Dendritic cell treated with granulocyte-macrophage colony-stimulating factor and Interleukin-4, amounts not matched to agents 40 ng/mL and 50 ng/mL, for 4 days (primary cell): Measurements from ENCODE around the gene RNF180.

Source experiments
- H3K27ac Mint-ChIP-seq: one replicate; pipeline ENCODE4 v1.8.0; 2022; ENCODE audit warnings: mild to moderate bottlenecking, mixed read lengths
- H3K27me3 Mint-ChIP-seq: one replicate; pipeline ENCODE4 v1.8.0; 2022; ENCODE audit warnings: mild to moderate bottlenecking, mixed read lengths
- H3K36me3 Mint-ChIP-seq: one replicate; pipeline ENCODE4 v1.8.0; 2022; ENCODE audit warnings: low read depth, mixed read lengths
- H3K4me1 Mint-ChIP-seq: one replicate; pipeline ENCODE4 v1.8.0; 2022; ENCODE audit warnings: low read depth, mixed read lengths
- H3K4me3 Mint-ChIP-seq: one replicate; pipeline ENCODE4 v1.8.0; 2022; ENCODE audit warnings: mild to moderate bottlenecking, moderate library complexity, mixed read lengths
- H3K9me3 Mint-ChIP-seq: one replicate; pipeline ENCODE4 v1.8.0; 2022; ENCODE audit warnings: mixed read lengths
- intact Hi-C: fragments of 100-400 bp; cut with micrococcal nuclease; formaldehyde crosslinking; loops from one replicate; pipeline ENCODE4 v1.15.0; 2022

RNF180 gene, protein sequence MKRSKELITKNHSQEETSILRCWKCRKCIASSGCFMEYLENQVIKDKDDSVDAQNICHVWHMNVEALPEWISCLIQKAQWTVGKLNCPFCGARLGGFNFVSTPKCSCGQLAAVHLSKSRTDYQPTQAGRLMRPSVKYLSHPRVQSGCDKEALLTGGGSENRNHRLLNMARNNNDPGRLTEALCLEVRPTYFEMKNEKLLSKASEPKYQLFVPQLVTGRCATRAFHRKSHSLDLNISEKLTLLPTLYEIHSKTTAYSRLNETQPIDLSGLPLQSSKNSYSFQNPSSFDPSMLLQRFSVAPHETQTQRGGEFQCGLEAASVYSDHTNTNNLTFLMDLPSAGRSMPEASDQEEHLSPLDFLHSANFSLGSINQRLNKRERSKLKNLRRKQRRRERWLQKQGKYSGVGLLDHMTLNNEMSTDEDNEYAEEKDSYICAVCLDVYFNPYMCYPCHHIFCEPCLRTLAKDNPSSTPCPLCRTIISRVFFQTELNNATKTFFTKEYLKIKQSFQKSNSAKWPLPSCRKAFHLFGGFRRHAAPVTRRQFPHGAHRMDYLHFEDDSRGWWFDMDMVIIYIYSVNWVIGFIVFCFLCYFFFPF

DNA sequence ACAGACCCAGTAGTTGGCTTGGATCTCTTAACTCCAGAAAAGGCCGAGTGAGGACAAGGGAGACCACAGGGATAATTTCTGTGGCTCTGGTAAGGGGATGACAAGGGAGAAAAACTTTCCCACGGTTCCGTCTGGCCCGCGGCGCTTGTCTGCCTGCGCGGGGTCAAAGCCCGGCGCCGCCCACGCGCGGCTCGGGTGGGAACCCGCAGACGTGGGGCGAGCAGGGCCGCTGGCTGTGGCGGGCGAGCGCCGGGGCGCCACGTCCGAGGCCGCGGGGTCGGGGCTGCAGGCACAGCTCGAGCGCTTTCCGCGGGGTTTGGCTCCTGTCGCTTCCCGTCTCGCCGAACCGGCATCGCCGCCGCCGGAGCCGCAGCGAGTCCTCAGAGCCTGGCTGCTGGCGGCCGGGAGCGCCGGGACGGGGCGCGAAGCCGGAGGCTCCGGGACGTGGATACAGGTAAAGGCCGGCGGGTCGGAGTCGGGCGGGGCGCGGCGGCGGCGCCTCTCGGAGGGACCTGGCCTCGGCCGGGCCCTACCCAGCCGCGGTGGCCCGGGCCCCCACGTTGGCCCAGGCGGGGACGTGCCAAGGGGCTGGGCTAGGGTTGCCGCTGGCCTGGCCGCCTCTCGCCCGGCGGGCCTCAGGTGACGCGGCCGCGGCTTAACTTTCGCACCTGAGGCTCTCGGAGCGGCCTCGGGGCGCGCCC lies at the start of gene RNF180:
TSS of gene RNF180 (plus strand) at position 344 of the 701 bp plus-strand sequence. CDS start 34,965 bp downstream, outside the sequence.
- H3K27me3 Mint-ChIP-seq, result peaks cover 41% of the 10 kb centered on the region
- no peaks in the 10 kb centered on the region for H3K36me3 Mint-ChIP-seq
- H3K9me3 Mint-ChIP-seq, result no peaks in the 10 kb centered on the region
- H3K27ac Mint-ChIP-seq, result no peak within 1 kb of the TSS
- peak within 1 kb of the TSS; percentile 63 for H3K4me3 Mint-ChIP-seq
- intact Hi-C loops, result no loop called here
- peaks cover 11% of the 10 kb centered on the region for H3K4me1 Mint-ChIP-seq

DNA sequence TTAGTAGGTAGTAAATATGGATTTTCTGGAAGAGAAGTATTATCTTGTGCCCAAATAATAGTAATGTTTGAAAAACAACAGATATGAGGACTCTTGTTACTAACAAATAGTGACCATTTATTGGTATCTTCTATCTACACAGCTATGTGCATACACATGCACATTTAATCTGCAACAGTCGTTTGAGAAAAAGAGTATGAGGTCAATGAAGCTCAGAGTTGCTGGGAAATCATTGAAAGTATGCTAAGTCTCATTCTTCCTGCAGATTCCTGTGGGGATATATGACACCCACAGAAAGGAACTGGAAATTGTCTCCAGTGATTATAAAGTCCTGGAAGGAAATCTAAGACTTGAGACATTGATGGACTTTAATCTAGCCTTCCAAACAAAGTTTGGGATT lies 40.1 kb upstream of the RNF180 start:
- intact Hi-C loops, result no loop called here

GRCh38 chr5:64126202-64126741 lies 39.4 kb upstream of the RNF180 start:
- no peaks in the 10 kb centered on the region for H3K9me3 Mint-ChIP-seq
- no peak overlapping the region for H3K4me3 Mint-ChIP-seq
- H3K27me3 Mint-ChIP-seq, result no peaks in the 10 kb centered on the region
- intact Hi-C loops, result no loop called here
- no peaks in the 10 kb centered on the region for H3K4me1 Mint-ChIP-seq
- no peaks in the 10 kb centered on the region for H3K36me3 Mint-ChIP-seq
- no peak overlapping the region for H3K27ac Mint-ChIP-seq

More for the DNA sequence above, 40.1 kb upstream of the RNF180 start:
- Mint-ChIP-seq H3K9me3 (no peaks in the 10 kb centered on the region), H3K27me3 (no peaks in the 10 kb centered on the region), H3K27ac (no peak overlapping the region), H3K36me3 (no peaks in the 10 kb centered on the region), H3K4me3 (no peak overlapping the region), H3K4me1 (no peaks in the 10 kb centered on the region)

GRCh38 chr5:64140018-64140417 lies 25.6 kb upstream of the RNF180 start:
- Mint-ChIP-seq H3K36me3 (no peaks in the 10 kb centered on the region), H3K9me3 (no peaks in the 10 kb centered on the region), H3K4me1 (no peaks in the 10 kb centered on the region), H3K27ac (no peak overlapping the region), H3K27me3 (no peaks in the 10 kb centered on the region), H3K4me3 (no peak overlapping the region)
- intact Hi-C loops, result no loop called here

DNA sequence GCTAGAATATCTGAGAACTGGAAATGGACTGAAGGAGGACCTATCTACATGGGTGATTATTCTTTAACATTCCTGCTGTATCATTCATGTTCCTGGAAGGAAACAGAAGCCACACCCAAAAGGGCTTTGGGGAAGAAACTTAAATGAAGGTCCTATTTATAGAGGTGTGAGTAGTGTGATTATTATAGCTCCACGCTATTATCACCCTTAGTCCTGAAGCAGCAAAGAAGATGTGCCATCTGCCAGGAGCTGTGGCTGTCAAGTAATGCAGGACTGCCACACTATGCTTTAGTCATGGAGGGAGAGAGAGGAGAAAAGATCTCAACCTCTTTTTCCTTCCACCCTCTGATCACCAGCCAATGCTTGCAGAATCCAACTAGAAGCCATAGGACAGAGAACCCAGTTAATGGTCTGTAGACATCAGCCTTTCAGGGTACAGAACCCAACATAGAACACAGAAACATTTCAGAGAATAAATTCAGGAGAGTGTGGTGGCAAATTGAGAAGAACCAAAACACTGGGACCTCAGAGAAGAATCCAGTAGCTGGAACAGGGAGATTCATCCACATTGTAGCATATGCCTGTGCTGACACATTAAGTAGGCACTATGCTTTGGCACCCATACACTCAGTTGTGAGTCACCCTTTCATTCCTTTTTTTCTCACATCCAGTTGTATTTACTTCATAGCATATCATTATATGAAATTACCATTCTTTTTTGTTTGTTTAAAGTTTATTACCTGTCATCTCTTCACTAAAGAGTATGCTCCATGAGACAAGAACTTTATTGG lies 21.0 kb upstream of the RNF180 start:
- Mint-ChIP-seq H3K27ac (no peak overlapping the region), H3K27me3 (no peaks in the 10 kb centered on the region), H3K36me3 (no peaks in the 10 kb centered on the region), H3K9me3 (no peaks in the 10 kb centered on the region), H3K4me3 (no peak overlapping the region), H3K4me1 (no peaks in the 10 kb centered on the region)
- intact Hi-C loops, result no loop called here

- no peaks in the 10 kb centered on the region for H3K36me3 Mint-ChIP-seq
- H3K9me3 Mint-ChIP-seq, result no peaks in the 10 kb centered on the region
- H3K4me1 Mint-ChIP-seq, result no peaks in the 10 kb centered on the region
These were observed 20.3 kb upstream of the RNF180 start for GRCh38 chr5:64145216-64145895.

GRCh38 chr5:64147379-64147778 lies 18.3 kb upstream of the RNF180 start:
- intact Hi-C loops, result no loop called here
- Mint-ChIP-seq H3K36me3 (no peaks in the 10 kb centered on the region), H3K27me3 (no peaks in the 10 kb centered on the region), H3K9me3 (no peaks in the 10 kb centered on the region), H3K4me3 (no peak overlapping the region), H3K27ac (no peak overlapping the region), H3K4me1 (no peaks in the 10 kb centered on the region)

More at GRCh38 chr5:64145216-64145895, 20.3 kb upstream of the RNF180 start:
- intact Hi-C loops, result no loop called here
- Mint-ChIP-seq H3K27ac (no peak overlapping the region), H3K4me3 (no peak overlapping the region), H3K27me3 (no peaks in the 10 kb centered on the region)

GRCh38 chr5:64147849-64148441 lies 17.7 kb upstream of the RNF180 start:
- intact Hi-C loops, result no loop called here
- H3K27ac Mint-ChIP-seq, result no peak overlapping the region

GRCh38 chr5:64149268-64149667 lies 16.4 kb upstream of the RNF180 start:
- peaks cover 14% of the 10 kb centered on the region for H3K9me3 Mint-ChIP-seq
- intact Hi-C loops, result no loop called here
- H3K36me3 Mint-ChIP-seq, result no peaks in the 10 kb centered on the region
- H3K4me3 Mint-ChIP-seq, result no peak overlapping the region
- H3K4me1 Mint-ChIP-seq, result no peaks in the 10 kb centered on the region
- no peak overlapping the region for H3K27ac Mint-ChIP-seq
- peaks cover 2% of the 10 kb centered on the region for H3K27me3 Mint-ChIP-seq

More at GRCh38 chr5:64147849-64148441, 17.7 kb upstream of the RNF180 start:
- no peaks in the 10 kb centered on the region for H3K36me3 Mint-ChIP-seq
- H3K4me1 Mint-ChIP-seq, result no peaks in the 10 kb centered on the region
- no peak overlapping the region for H3K4me3 Mint-ChIP-seq
- H3K27me3 Mint-ChIP-seq, result no peaks in the 10 kb centered on the region
- H3K9me3 Mint-ChIP-seq, result peaks cover under 1% of the 10 kb centered on the region

DNA sequence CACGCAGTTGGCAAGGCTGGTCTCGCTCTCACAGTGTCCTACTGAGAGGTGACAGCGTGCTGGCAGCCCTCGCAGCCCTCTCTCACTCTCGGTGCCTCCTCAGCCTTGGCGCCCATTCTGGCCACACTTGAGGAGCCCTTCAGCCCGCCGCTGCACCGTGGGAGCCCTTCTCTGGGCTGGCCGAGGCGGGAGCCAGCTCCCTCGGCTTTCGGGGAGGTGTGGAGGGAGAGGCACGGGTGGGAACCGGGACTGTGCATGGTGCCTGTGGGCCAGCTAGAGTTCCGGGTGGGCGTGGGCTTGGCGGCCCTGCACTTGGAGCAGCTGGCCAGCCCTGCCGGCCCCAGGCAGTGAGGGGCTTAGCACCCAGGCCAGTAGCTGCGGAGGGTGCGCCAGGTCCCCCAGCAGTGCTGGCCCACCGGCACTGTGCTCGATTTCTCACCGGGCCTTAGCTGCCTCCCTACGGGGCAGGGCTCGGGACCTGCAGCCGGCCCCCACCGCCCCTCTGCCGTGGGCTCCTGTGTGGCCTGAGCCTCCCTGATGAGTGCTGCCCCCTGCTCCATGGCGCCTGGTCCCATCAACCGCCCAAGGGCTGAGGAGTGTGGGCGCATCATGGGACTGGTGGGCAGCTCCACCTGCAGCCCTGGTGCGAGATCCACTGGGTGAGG lies 15.7 kb upstream of the RNF180 start:
- Mint-ChIP-seq H3K27me3 (peaks cover 2% of the 10 kb centered on the region), H3K36me3 (no peaks in the 10 kb centered on the region)

DNA sequence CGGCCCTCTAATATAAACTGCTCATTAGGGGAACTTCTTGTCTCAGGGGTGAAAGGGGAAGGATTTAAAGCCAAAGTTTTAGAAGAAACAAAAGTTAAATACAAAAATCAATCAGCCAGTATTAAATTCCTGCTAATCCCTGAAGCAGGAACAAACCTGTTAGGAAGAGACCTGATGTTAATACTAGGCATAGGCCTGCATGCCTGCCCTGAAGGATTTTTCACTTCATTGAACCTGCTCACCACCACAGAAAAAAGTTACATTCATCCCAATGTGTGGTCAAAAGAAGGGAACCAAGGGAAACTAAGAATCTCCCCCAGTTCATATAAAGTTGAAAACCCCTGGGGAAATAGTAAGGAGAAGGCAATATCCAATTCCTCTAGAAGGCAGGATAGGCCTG lies 9.4 kb upstream of the RNF180 start:
- no peak overlapping the region for H3K27ac Mint-ChIP-seq
- H3K36me3 Mint-ChIP-seq, result no peaks in the 10 kb centered on the region
- peaks cover 2% of the 10 kb centered on the region for H3K27me3 Mint-ChIP-seq
- H3K4me1 Mint-ChIP-seq, result peaks cover under 1% of the 10 kb centered on the region
- intact Hi-C loops, result no loop called here
- H3K4me3 Mint-ChIP-seq, result no peak overlapping the region
- H3K9me3 Mint-ChIP-seq, result peaks cover 23% of the 10 kb centered on the region

More for the DNA sequence above, 15.7 kb upstream of the RNF180 start:
- peaks cover 21% of the 10 kb centered on the region for H3K9me3 Mint-ChIP-seq
- H3K27ac Mint-ChIP-seq, result no peak overlapping the region
- no peak overlapping the region for H3K4me3 Mint-ChIP-seq
- intact Hi-C loops, result no loop called here
- no peaks in the 10 kb centered on the region for H3K4me1 Mint-ChIP-seq

DNA sequence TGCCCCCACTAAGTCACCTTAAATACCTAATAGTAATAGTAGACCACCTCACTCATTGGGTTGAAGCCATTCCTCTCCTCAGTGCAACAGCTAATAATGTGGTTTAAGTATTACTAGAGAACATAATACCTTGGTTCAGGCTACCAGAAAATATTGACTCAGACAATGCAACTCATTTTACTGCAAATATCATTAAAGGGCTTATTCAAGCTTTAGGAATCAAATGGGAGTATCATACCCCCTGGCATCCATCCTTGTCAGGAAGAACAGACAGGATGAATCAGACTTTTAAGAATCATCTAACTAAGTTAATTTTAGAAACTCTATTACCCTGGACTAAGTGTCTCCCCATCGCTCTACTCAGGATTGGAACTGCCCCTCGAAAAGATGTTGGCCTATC lies 6.8 kb upstream of the RNF180 start:
- Mint-ChIP-seq H3K4me3 (no peak overlapping the region), H3K36me3 (no peaks in the 10 kb centered on the region), H3K4me1 (peaks cover 6% of the 10 kb centered on the region), H3K27me3 (peaks cover 8% of the 10 kb centered on the region), H3K9me3 (peaks cover 13% of the 10 kb centered on the region), H3K27ac (no peak overlapping the region)
- intact Hi-C loops, result no loop called here
